ENCODE data around the gene UTP25.

Gene UTP25

GRCh38 chr1:209854196-209854595 lies 26.4 kb downstream of the UTP25 start:
- Histone ChIP-seq H3K4me3 (ENCODE audit: low read length) (no peak overlapping the region), H3K9ac (ENCODE audit: low read length) (no peak overlapping the region), H3K36me3 (ENCODE audit: control insufficient read depth, insufficient read depth, low read length) (peaks cover 20% of the 10 kb centered on the region), H3K27me3 (ENCODE audit: control insufficient read depth, insufficient read depth, low read length) (no peaks in the 10 kb centered on the region), H3K27ac (ENCODE audit: low read depth, low read length) (no peak overlapping the region), H3K4me1 (ENCODE audit: control insufficient read depth, insufficient read depth, low read length) (no peaks in the 10 kb centered on the region)

GRCh38 chr1:209855006-209855405 lies 27.2 kb downstream of the UTP25 start:
- Histone ChIP-seq H3K4me3 (ENCODE audit: low read length) (no peak overlapping the region), H3K4me1 (ENCODE audit: control insufficient read depth, insufficient read depth, low read length) (no peaks in the 10 kb centered on the region), H3K27ac (ENCODE audit: low read depth, low read length) (no peak overlapping the region), H3K27me3 (ENCODE audit: control insufficient read depth, insufficient read depth, low read length) (no peaks in the 10 kb centered on the region), H3K36me3 (ENCODE audit: control insufficient read depth, insufficient read depth, low read length) (peaks cover 15% of the 10 kb centered on the region), H3K9ac (ENCODE audit: low read length) (no peak overlapping the region)

GRCh38 chr1:209855623-209856022 lies 27.9 kb downstream of the UTP25 start:
- Histone ChIP-seq H3K4me1 (ENCODE audit: control insufficient read depth, insufficient read depth, low read length) (no peaks in the 10 kb centered on the region), H3K9ac (ENCODE audit: low read length) (no peak overlapping the region), H3K27me3 (ENCODE audit: control insufficient read depth, insufficient read depth, low read length) (no peaks in the 10 kb centered on the region), H3K27ac (ENCODE audit: low read depth, low read length) (no peak overlapping the region), H3K36me3 (ENCODE audit: control insufficient read depth, insufficient read depth, low read length) (peaks cover 15% of the 10 kb centered on the region), H3K4me3 (ENCODE audit: low read length) (no peak overlapping the region)

- Histone ChIP-seq H3K27me3 (ENCODE audit: control insufficient read depth, insufficient read depth, low read length) (peaks cover 3% of the 10 kb centered on the region), H3K27ac (ENCODE audit: low read depth, low read length) (no peak overlapping the region), H3K9ac (ENCODE audit: low read length) (no peak overlapping the region), H3K4me1 (ENCODE audit: control insufficient read depth, insufficient read depth, low read length) (no peaks in the 10 kb centered on the region), H3K4me3 (ENCODE audit: low read length) (no peak overlapping the region), H3K36me3 (ENCODE audit: control insufficient read depth, insufficient read depth, low read length) (peaks cover 9% of the 10 kb centered on the region)
Observed at GRCh38 chr1:209858561-209859103, 30.9 kb downstream of the UTP25 start.

- Histone ChIP-seq H3K4me1 (ENCODE audit: control insufficient read depth, insufficient read depth, low read length) (no peaks in the 10 kb centered on the region), H3K36me3 (ENCODE audit: control insufficient read depth, insufficient read depth, low read length) (no peaks in the 10 kb centered on the region), H3K4me3 (ENCODE audit: low read length) (no peak overlapping the region), H3K27ac (ENCODE audit: low read depth, low read length) (no peak overlapping the region), H3K9ac (ENCODE audit: low read length) (no peak overlapping the region), H3K27me3 (ENCODE audit: control insufficient read depth, insufficient read depth, low read length) (peaks cover 3% of the 10 kb centered on the region)
Observed at GRCh38 chr1:209860293-209860881, 32.6 kb downstream of the UTP25 start.

GRCh38 chr1:209861242-209861641 lies 33.5 kb downstream of the UTP25 start:
- Histone ChIP-seq H3K4me1 (ENCODE audit: control insufficient read depth, insufficient read depth, low read length) (no peaks in the 10 kb centered on the region), H3K27me3 (ENCODE audit: control insufficient read depth, insufficient read depth, low read length) (peaks cover 3% of the 10 kb centered on the region), H3K36me3 (ENCODE audit: control insufficient read depth, insufficient read depth, low read length) (no peaks in the 10 kb centered on the region), H3K27ac (ENCODE audit: low read depth, low read length) (no peak overlapping the region), H3K4me3 (ENCODE audit: low read length) (no peak overlapping the region), H3K9ac (ENCODE audit: low read length) (no peak overlapping the region)

- H3K36me3 ChIP-seq (ENCODE audit: control insufficient read depth, insufficient read depth, low read length), result no peaks in the 10 kb centered on the region
- H3K4me3 ChIP-seq (ENCODE audit: low read length), result no peak overlapping the region
- H3K27ac ChIP-seq (ENCODE audit: low read depth, low read length), result no peak overlapping the region
- H3K9ac ChIP-seq (ENCODE audit: low read length), result no peak overlapping the region
- H3K27me3 ChIP-seq (ENCODE audit: control insufficient read depth, insufficient read depth, low read length), result peaks cover 3% of the 10 kb centered on the region
- no peaks in the 10 kb centered on the region for H3K4me1 ChIP-seq (ENCODE audit: control insufficient read depth, insufficient read depth, low read length)
Observed at GRCh38 chr1:209862391-209863356, 34.9 kb downstream of the UTP25 start.

- no peak overlapping the region for H3K27ac ChIP-seq (ENCODE audit: low read depth, low read length)
Observed at GRCh38 chr1:209863766-209864485, 36.2 kb downstream of the UTP25 start.

GRCh38 chr1:209866201-209866600 lies 38.4 kb downstream of the UTP25 start:
- Histone ChIP-seq H3K4me3 (ENCODE audit: low read length) (no peak overlapping the region), H3K36me3 (ENCODE audit: control insufficient read depth, insufficient read depth, low read length) (no peaks in the 10 kb centered on the region), H3K27me3 (ENCODE audit: control insufficient read depth, insufficient read depth, low read length) (peaks cover 3% of the 10 kb centered on the region), H3K9ac (ENCODE audit: low read length) (no peak overlapping the region), H3K4me1 (ENCODE audit: control insufficient read depth, insufficient read depth, low read length) (no peaks in the 10 kb centered on the region), H3K27ac (ENCODE audit: low read depth, low read length) (no peak overlapping the region)

More at GRCh38 chr1:209863766-209864485, 36.2 kb downstream of the UTP25 start:
- no peak overlapping the region for H3K9ac ChIP-seq (ENCODE audit: low read length)
- H3K36me3 ChIP-seq (ENCODE audit: control insufficient read depth, insufficient read depth, low read length), result no peaks in the 10 kb centered on the region
- peaks cover 3% of the 10 kb centered on the region for H3K27me3 ChIP-seq (ENCODE audit: control insufficient read depth, insufficient read depth, low read length)
- no peak overlapping the region for H3K4me3 ChIP-seq (ENCODE audit: low read length)
- H3K4me1 ChIP-seq (ENCODE audit: control insufficient read depth, insufficient read depth, low read length), result no peaks in the 10 kb centered on the region

GRCh38 chr1:209869291-209870149 lies 41.7 kb downstream of the UTP25 start:
- Histone ChIP-seq H3K9ac (ENCODE audit: low read length) (no peak overlapping the region), H3K4me3 (ENCODE audit: low read length) (no peak overlapping the region), H3K36me3 (ENCODE audit: control insufficient read depth, insufficient read depth, low read length) (no peaks in the 10 kb centered on the region), H3K27ac (ENCODE audit: low read depth, low read length) (no peak overlapping the region), H3K27me3 (ENCODE audit: control insufficient read depth, insufficient read depth, low read length) (no peaks in the 10 kb centered on the region), H3K4me1 (ENCODE audit: control insufficient read depth, insufficient read depth, low read length) (no peaks in the 10 kb centered on the region)

- H3K4me3 ChIP-seq (ENCODE audit: low read length), result no peak overlapping the region
- H3K27ac ChIP-seq (ENCODE audit: low read depth, low read length), result no peak overlapping the region
- no peaks in the 10 kb centered on the region for H3K27me3 ChIP-seq (ENCODE audit: control insufficient read depth, insufficient read depth, low read length)
- H3K4me1 ChIP-seq (ENCODE audit: control insufficient read depth, insufficient read depth, low read length), result no peaks in the 10 kb centered on the region
- no peak overlapping the region for H3K9ac ChIP-seq (ENCODE audit: low read length)
- no peaks in the 10 kb centered on the region for H3K36me3 ChIP-seq (ENCODE audit: control insufficient read depth, insufficient read depth, low read length)
Observed at GRCh38 chr1:209870151-209870831, 42.5 kb downstream of the UTP25 start.
